ENCODE measurements around the gene GPRIN1.

- TF ChIP-seq, protein P1, sequence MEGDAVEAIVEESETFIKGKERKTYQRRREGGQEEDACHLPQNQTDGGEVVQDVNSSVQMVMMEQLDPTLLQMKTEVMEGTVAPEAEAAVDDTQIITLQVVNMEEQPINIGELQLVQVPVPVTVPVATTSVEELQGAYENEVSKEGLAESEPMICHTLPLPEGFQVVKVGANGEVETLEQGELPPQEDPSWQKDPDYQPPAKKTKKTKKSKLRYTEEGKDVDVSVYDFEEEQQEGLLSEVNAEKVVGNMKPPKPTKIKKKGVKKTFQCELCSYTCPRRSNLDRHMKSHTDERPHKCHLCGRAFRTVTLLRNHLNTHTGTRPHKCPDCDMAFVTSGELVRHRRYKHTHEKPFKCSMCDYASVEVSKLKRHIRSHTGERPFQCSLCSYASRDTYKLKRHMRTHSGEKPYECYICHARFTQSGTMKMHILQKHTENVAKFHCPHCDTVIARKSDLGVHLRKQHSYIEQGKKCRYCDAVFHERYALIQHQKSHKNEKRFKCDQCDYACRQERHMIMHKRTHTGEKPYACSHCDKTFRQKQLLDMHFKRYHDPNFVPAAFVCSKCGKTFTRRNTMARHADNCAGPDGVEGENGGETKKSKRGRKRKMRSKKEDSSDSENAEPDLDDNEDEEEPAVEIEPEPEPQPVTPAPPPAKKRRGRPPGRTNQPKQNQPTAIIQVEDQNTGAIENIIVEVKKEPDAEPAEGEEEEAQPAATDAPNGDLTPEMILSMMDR (conservative IDR thresholded peaks at IDR 0.05 in 1 of 2, IDR thresholded peaks at IDR 0.05 in 1 of 2; ENCODE audit: low read depth in 1 of 2, low read length in 2 of 2): no peak
- TF ChIP-seq EZH2 (IDR thresholded peaks at IDR 0.05; ENCODE audit: low read length, missing control alignments): no peak
Measured at GRCh38 chr5:176588297-176588696, 21.7 kb downstream of the GPRIN1 start.

Data from fibroblast of lung (primary cell).